PFSK-1 (cell line): ENCODE results near the gene NOL4L.

Experiments
- FOXP2 ChIP-seq: optimal IDR thresholded peaks from 2 replicates; pipeline ENCODE3; 2011; ENCODE audit warnings: borderline replicate concordance, control low read depth, inconsistent platforms; ENCODE audit not compliant: insufficient read depth; ENCODE audit errors: extremely low read length, extremely low read depth
- POLR2AphosphoS5 ChIP-seq: IDR thresholded peaks from 2 replicates; pipeline ENCODE4 v1.6.1; 2012; ENCODE audit warnings: low read depth, mild to moderate bottlenecking, control low read depth, low read length, moderate library complexity
- REST ChIP-seq, 2 experiments: IDR thresholded peaks; 2 replicates each; pipeline versions ENCODE4 v1.6.1 to v1.8.0; 2011 to 2012; ENCODE audit warnings: low read depth in 2 of 2, low read length in 2 of 2, control low read depth in 1 of 2, inconsistent platforms in 1 of 2, mild to moderate bottlenecking in 1 of 2, moderate library complexity in 1 of 2; ENCODE audit not compliant: insufficient read depth in 1 of 2
- SIN3A ChIP-seq: IDR thresholded peaks from 2 replicates; pipeline ENCODE4 v1.6.1; 2012; ENCODE audit warnings: mild to moderate bottlenecking, low read length, moderate library complexity, borderline replicate concordance; ENCODE audit not compliant: insufficient read depth
- TAF1 ChIP-seq: IDR thresholded peaks from 2 replicates; pipeline ENCODE4 v1.6.1; 2012; ENCODE audit warnings: low read length, control low read depth, borderline replicate concordance; ENCODE audit not compliant: insufficient read depth

NOL4L gene

GRCh38 chr20:32461836-32462600, 123.1 kb downstream of the NOL4L start:
- TF ChIP-seq REST (IDR thresholded peaks at IDR 0.05; ENCODE audit: insufficient read depth in 1 of 2, low read depth in 2 of 2, low read length in 2 of 2) (no peak), FOXP2 (no peak)

- TF ChIP-seq SIN3A (no peak), TAF1 (no peak), REST (IDR thresholded peaks at IDR 0.05; ENCODE audit: insufficient read depth in 1 of 2, low read depth in 2 of 2, low read length in 2 of 2) (no peak), POLR2AphosphoS5 (no peak), FOXP2 (no peak)
Observed at GRCh38 chr20:32460683-32461320, 124.3 kb downstream of the NOL4L start.

GRCh38 chr20:32460231-32460630, 124.9 kb downstream of the NOL4L start:
- no peak for TF ChIP-seq REST (IDR thresholded peaks at IDR 0.05; ENCODE audit: insufficient read depth in 1 of 2, low read depth in 2 of 2, low read length in 2 of 2)
- TF ChIP-seq SIN3A, result no peak
- no peak for TF ChIP-seq POLR2AphosphoS5
- TF ChIP-seq TAF1, result no peak
- no peak for TF ChIP-seq FOXP2

GRCh38 chr20:32458837-32459220, 126.3 kb downstream of the NOL4L start:
- no peak for TF ChIP-seq SIN3A
- TF ChIP-seq FOXP2, result no peak
- TF ChIP-seq TAF1, result no peak
- TF ChIP-seq REST (IDR thresholded peaks at IDR 0.05; ENCODE audit: insufficient read depth in 1 of 2, low read depth in 2 of 2, low read length in 2 of 2), result no peak
- no peak for TF ChIP-seq POLR2AphosphoS5
